Measurements from ENCODE around the gene GPR155. TPM values are rescaled to one million over a fixed set of nuclear protein-coding genes. Genes with fewer than 3 reads are reported as not detected.

The GPR155 gene
- total RNA-seq, 4 donors from 2014 or later: 2.1 to 9.9 (median 3.6) TPM

DNA sequence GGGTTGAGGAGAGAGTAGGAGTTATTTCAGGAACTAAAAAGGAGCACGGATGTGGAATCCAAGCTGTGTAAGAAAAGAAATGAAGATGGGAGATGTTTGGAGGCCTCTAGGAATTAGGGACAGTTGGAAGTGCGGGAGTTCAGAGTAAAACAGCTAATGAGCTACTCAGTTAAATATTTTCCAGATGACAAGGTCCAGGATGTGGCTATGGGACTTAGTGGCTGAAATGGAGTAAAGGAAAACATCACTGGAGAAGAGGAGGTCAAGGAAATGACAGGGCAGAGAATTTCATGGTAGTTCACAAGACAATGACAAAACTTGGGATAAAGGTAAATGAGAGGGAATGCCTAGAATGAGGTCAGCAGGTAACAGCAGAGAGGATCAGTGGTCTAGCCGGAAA lies 13.0 kb downstream of the GPR155 start:
- intact Hi-C loops (cut with DNase I): no loop called here
- 73 to 78% methylated on average over 3 of the region's 3 CpGs for WGBS, 2 donors
- no peak overlapping the region for H3K27ac ChIP-seq

DNA sequence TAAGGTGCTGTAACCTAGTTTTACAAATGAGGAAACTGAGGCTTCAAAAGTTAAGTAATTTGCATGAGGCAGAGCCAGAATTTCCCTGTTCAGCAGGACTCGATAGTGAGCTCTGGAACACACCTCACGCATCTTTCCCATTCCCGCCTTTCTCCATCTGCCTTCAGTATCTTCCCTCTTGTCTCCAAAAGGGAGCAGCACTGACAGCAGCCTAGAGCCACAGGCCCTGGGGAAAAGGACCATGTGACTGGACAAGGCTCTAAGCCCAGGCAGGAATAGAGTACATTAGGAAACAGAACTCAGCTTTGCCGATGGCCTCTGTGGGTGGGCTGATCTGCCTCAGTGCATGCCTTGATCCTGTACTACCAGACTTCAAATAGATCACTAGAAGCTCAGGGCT lies 21.5 kb downstream of the GPR155 start:
- H3K9me3 ChIP-seq: no peaks in the 10 kb centered on the region
- intact Hi-C loops (cut with DNase I): loop anchor here (10.0 kb wide), 2 partner anchors 59 to 229 kb away; no protein-coding TSS in a partner anchor
- no peak for DNase-seq
- H3K27me3 ChIP-seq: no peaks in the 10 kb centered on the region
- H3K4me3 ChIP-seq: no peak overlapping the region
- no peak for TF ChIP-seq POLR2A (IDR thresholded peaks at IDR 0.05)
- TF ChIP-seq, protein P1, sequence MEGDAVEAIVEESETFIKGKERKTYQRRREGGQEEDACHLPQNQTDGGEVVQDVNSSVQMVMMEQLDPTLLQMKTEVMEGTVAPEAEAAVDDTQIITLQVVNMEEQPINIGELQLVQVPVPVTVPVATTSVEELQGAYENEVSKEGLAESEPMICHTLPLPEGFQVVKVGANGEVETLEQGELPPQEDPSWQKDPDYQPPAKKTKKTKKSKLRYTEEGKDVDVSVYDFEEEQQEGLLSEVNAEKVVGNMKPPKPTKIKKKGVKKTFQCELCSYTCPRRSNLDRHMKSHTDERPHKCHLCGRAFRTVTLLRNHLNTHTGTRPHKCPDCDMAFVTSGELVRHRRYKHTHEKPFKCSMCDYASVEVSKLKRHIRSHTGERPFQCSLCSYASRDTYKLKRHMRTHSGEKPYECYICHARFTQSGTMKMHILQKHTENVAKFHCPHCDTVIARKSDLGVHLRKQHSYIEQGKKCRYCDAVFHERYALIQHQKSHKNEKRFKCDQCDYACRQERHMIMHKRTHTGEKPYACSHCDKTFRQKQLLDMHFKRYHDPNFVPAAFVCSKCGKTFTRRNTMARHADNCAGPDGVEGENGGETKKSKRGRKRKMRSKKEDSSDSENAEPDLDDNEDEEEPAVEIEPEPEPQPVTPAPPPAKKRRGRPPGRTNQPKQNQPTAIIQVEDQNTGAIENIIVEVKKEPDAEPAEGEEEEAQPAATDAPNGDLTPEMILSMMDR (IDR thresholded peaks at IDR 0.05): no peak
- no peaks in the 10 kb centered on the region for H3K4me1 ChIP-seq
- peaks cover 0 to 10% (median 0%) of the 10 kb centered on the region in 3 donors for H3K36me3 ChIP-seq
- 76 to 88% methylated on average over 3 to 4 of the region's 4 CpGs for WGBS, 2 donors
- no peak overlapping the region for H3K27ac ChIP-seq

More for the DNA sequence above, 13.0 kb downstream of the GPR155 start:
- no peaks in the 10 kb centered on the region for H3K36me3 ChIP-seq
- H3K9me3 ChIP-seq: no peaks in the 10 kb centered on the region
- no peaks in the 10 kb centered on the region for H3K4me1 ChIP-seq
- DNase-seq: no peak
- no peaks in the 10 kb centered on the region for H3K27me3 ChIP-seq
- TF ChIP-seq, protein P1 (IDR thresholded peaks at IDR 0.05): no peak
- no peak for TF ChIP-seq POLR2A (IDR thresholded peaks at IDR 0.05)
- no peak overlapping the region for H3K4me3 ChIP-seq

DNA sequence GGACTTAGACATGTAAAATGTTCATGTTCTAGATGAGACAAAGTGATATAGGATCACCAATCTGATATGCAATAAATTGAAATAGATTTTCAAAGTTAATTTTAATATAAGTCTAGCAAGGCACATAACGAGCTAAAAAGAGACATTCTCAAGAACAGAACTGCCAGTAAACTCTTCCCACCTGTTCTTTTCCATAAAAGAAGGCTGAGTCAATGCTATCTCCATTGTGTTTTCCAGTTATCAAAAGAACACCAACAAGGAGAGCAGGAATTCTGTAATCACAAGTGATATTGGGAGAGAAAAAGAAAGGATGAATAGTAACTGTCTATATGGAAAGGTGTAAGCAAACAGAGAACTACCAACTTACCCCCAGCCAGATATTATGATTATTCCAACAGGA lies 25.6 kb downstream of the GPR155 start:
- Histone ChIP-seq H3K4me1 (no peaks in the 10 kb centered on the region), H3K27me3 (no peaks in the 10 kb centered on the region), H3K9me3 (no peaks in the 10 kb centered on the region), H3K4me3 (no peak overlapping the region), H3K36me3 (peaks cover 0 to 31% (median 0%) of the 10 kb centered on the region in 3 donors), H3K27ac (no peak overlapping the region)
- TF ChIP-seq, protein P1 (IDR thresholded peaks at IDR 0.05): no peak
- TF ChIP-seq POLR2A (IDR thresholded peaks at IDR 0.05): no peak
- 84 to 95% methylated on average over 1 of the region's 1 CpG for WGBS, 2 donors
- intact Hi-C loops (cut with DNase I): loop anchor here (10.0 kb wide), 2 partner anchors 64 to 234 kb away; no protein-coding TSS in a partner anchor
- DNase-seq: no peak

DNA sequence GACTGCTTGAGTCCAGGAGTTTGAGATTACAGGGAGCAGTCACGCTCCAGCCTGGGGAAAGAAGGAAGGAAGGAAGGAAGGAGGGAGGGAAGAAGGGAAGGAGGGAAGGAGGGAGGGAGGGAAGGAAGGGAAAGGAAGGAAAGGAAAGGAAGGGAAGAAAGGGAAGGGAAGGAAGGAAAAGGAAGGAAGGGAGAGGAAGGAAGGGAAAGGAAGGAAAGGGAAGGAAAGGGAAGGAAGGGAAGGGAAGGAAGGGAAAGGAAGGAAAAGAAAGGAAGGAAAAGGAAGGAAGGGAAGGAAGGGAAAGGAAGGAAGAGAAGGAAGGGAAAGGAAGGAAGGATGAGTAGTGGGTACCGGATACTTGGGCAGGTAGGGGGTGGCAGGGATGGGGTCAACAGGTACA lies 32.3 kb downstream of the GPR155 start:
- Histone ChIP-seq H3K4me3 (no peak overlapping the region), H3K27ac (no peak overlapping the region), H3K27me3 (no peaks in the 10 kb centered on the region), H3K9me3 (no peaks in the 10 kb centered on the region), H3K36me3 (peaks cover 0 to 74% (median 0%) of the 10 kb centered on the region in 3 donors), H3K4me1 (no peaks in the 10 kb centered on the region)
- no peak for DNase-seq
- 69 to 100% methylated on average over 2 of the region's 2 CpGs for whole genome bisulfite sequencing, 2 donors
- intact Hi-C loops (cut with DNase I): no loop called here
- TF ChIP-seq, protein P1 (IDR thresholded peaks at IDR 0.05): no peak
- no peak for TF ChIP-seq POLR2A (IDR thresholded peaks at IDR 0.05)

DNA sequence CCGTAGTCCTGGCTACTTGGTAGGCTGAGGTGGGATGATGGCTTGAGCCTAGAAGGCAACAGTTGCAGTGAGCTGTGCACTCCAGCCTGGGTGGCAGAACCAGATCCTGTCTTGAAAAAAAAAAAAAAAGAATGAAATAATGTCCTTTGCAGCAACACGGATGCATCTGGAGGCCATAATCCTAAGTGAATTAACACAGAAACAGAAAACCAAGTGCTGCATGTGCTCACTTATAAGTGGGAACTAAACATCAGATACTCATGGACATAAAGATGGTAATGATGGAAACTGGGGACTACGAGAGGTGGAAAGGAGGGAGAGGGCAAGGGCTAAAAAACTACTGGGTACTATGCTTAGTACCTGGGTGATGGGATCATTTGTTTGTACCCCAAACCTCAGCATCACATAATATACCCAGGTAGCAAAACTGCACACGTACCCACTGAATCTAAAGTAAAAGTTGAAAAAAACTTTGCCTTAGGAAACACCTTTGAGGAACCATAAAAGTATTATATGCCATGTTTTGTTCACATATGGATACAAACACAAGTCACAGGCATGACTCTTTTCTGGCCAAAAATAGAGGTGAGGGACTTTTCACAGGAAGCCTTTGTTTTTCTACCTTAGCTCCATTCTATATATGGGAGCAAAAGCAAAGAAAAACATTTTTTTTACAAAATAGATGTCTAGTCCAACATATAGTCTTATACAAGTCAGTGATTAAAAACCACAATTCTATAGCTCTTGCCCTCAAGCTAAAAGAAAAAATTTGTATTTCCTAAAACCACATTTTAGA lies 36.6 kb downstream of the GPR155 start:
- intact Hi-C loops (cut with DNase I): no loop called here
- H3K9me3 ChIP-seq: no peaks in the 10 kb centered on the region
- H3K36me3 ChIP-seq: peaks cover 0 to 60% (median 0%) of the 10 kb centered on the region in 3 donors
- no peak overlapping the region for H3K4me3 ChIP-seq
- no peak overlapping the region for H3K27ac ChIP-seq
- H3K27me3 ChIP-seq: no peaks in the 10 kb centered on the region
- no peak for TF ChIP-seq POLR2A (IDR thresholded peaks at IDR 0.05)
- TF ChIP-seq, protein P1 (IDR thresholded peaks at IDR 0.05): no peak
- peaks cover 0 to 4% (median 0%) of the 10 kb centered on the region in 3 donors for H3K4me1 ChIP-seq
- DNase-seq: no peak
- WGBS, 2 donors: 89 to 91% methylated on average over 4 of the region's 4 CpGs
